ENCODE measurements around the gene CAMK1. TPM values are rescaled to one million over a fixed set of nuclear protein-coding genes. Genes with fewer than 3 reads are reported as not detected.
A peak's percentile ranks its signal among the peaks of the same experiment; 100 is the strongest.

CAMK1 gene
- total and polyA plus RNA-seq, 9 of the 15 experiments (the other 6 are each of a cell fraction or from before 2014, with no cell fraction given) = 0.23 to 10.7 (median 6.0) TPM

- TF ChIP-seq TFAP4 (CRISPR knock-in tag; IDR thresholded peaks at IDR 0.05; ENCODE audit: borderline replicate concordance) = peak; percentile 66
- TF ChIP-seq ZC3H8 (IDR thresholded peaks at IDR 0.05) = 0 out of 2 replicates have a peak, but pooled peaks have one; percentile 72
- TF ChIP-seq ZNF449 (CRISPR knock-in tag; IDR thresholded peaks at IDR 0.05) = no peak
- no peak for TF ChIP-seq JUNB (CRISPR knock-in tag; conservative IDR thresholded peaks at IDR 0.05)
- peak; percentile 89; the same call in 1 of the 2 replicates for TF ChIP-seq LARP7 (IDR thresholded peaks at IDR 0.05)
- no peak for TF ChIP-seq GTF2B (IDR thresholded peaks at IDR 0.05; ENCODE audit: extremely low read depth, insufficient read length)
- TF ChIP-seq E4F1 (CRISPR knock-in tag; IDR thresholded peaks at IDR 0.05; ENCODE audit: borderline replicate concordance) = no peak
- TF ChIP-seq ZNF766 (CRISPR knock-in tag; conservative IDR thresholded peaks at IDR 0.05) = no peak
- no peak for TF ChIP-seq PCBP2 (IDR thresholded peaks at IDR 0.05; ENCODE audit: low read depth, low read length, poor library complexity, severe bottlenecking)
- TF ChIP-seq CBX3 (IDR thresholded peaks at IDR 0.05; ENCODE audit: borderline replicate concordance in 1 of 2, low read length in 2 of 2) = no peak; a peak in 1 of 3 replicates
- no peak for TF ChIP-seq KHSRP (IDR thresholded peaks at IDR 0.05)
- TF ChIP-seq ZNF263 (CRISPR knock-in tag; IDR thresholded peaks at IDR 0.05; ENCODE audit: borderline replicate concordance) = no peak
- TF ChIP-seq ZNF395 (CRISPR knock-in tag; IDR thresholded peaks at IDR 0.05) = no peak
- no peak for TF ChIP-seq ZNF77 (CRISPR knock-in tag; IDR thresholded peaks at IDR 0.05)
- TF ChIP-seq MBD2 (IDR thresholded peaks at IDR 0.05; ENCODE audit: borderline replicate concordance, low read depth) = no peak
- TF ChIP-seq NFXL1 (CRISPR knock-in tag; IDR thresholded peaks at IDR 0.05) = no peak
- no peak for TF ChIP-seq PTTG1 (tag; IDR thresholded peaks at IDR 0.05; ENCODE audit: low read depth)
- TF ChIP-seq TRIM25 (IDR thresholded peaks at IDR 0.05; ENCODE audit: borderline replicate concordance) = 0 out of 2 replicates have a peak, but pooled peaks have one; percentile 29
- TF ChIP-seq ZNF586 (CRISPR knock-in tag; conservative IDR thresholded peaks at IDR 0.05) = no peak
- no peak for TF ChIP-seq MEF2D (tag; conservative IDR thresholded peaks at IDR 0.05; ENCODE audit: low read depth)
These were observed 39.0 kb downstream of the CAMK1 start (continued) for GRCh38 chr3:9730657-9731205.
